ENCODE data around the gene ZBTB8B. TPM values are rescaled to one million over a fixed set of nuclear protein-coding genes. Genes with fewer than 3 reads are reported as not detected.
"Not testable (repeated sequence)": the region's sequence is repeated elsewhere in the genome, so short reads cannot be mapped to it uniquely, and the experiment has no call there.

Gene ZBTB8B
- total RNA-seq, 1 donor from 2014 or later: 0.23 TPM

GRCh38 chr1:32471695-32472362, 7.0 kb downstream of the ZBTB8B start:
- H3K4me3 ChIP-seq (ENCODE audit: low read depth, low read length): no peak overlapping the region
- no peak for TF ChIP-seq CTCF (conservative IDR thresholded peaks at IDR 0.05; ENCODE audit: low read depth, low read length)
- DNase-seq (ENCODE audit: low read depth): no peak

- not testable (repeated sequence) for H3K4me3 ChIP-seq (ENCODE audit: low read depth, low read length); DNase-seq (ENCODE audit: low read depth)
Measured at GRCh38 chr1:32472966-32473365, 8.1 kb downstream of the ZBTB8B start.

GRCh38 chr1:32474954-32475353, 10.1 kb downstream of the ZBTB8B start:
- no peak for DNase-seq (ENCODE audit: low read depth)
- TF ChIP-seq CTCF (conservative IDR thresholded peaks at IDR 0.05; ENCODE audit: low read depth, low read length): no peak
- H3K4me3 ChIP-seq (ENCODE audit: low read depth, low read length): no peak overlapping the region

- TF ChIP-seq CTCF (conservative IDR thresholded peaks at IDR 0.05; ENCODE audit: low read depth, low read length): no peak
- no peak overlapping the region for H3K4me3 ChIP-seq (ENCODE audit: low read depth, low read length)
- DNase-seq (ENCODE audit: low read depth): no peak
Measured at GRCh38 chr1:32480003-32480402, 15.1 kb downstream of the ZBTB8B start.

- TF ChIP-seq CTCF (conservative IDR thresholded peaks at IDR 0.05; ENCODE audit: low read depth, low read length): no peak
- no peak for DNase-seq (ENCODE audit: low read depth)
Measured at GRCh38 chr1:32480761-32481160, 15.9 kb downstream of the ZBTB8B start.

GRCh38 chr1:32481788-32482187, 16.9 kb downstream of the ZBTB8B start:
- DNase-seq (ENCODE audit: low read depth): not testable (repeated sequence)

More at GRCh38 chr1:32480761-32481160, 15.9 kb downstream of the ZBTB8B start:
- no peak overlapping the region for H3K4me3 ChIP-seq (ENCODE audit: low read depth, low read length)

GRCh38 chr1:32485554-32486255, 20.8 kb downstream of the ZBTB8B start:
- H3K4me3 ChIP-seq (ENCODE audit: low read depth, low read length): no peak overlapping the region
- DNase-seq (ENCODE audit: low read depth): no peak
- TF ChIP-seq CTCF (conservative IDR thresholded peaks at IDR 0.05; ENCODE audit: low read depth, low read length): no peak

More at GRCh38 chr1:32481788-32482187, 16.9 kb downstream of the ZBTB8B start:
- H3K4me3 ChIP-seq (ENCODE audit: low read depth, low read length): not testable (repeated sequence)
